Measurements from ENCODE around the gene NAIF1.
"Not testable (repeated sequence)": the region's sequence is repeated elsewhere in the genome, so short reads cannot be mapped to it uniquely, and the experiment has no call there.

The NAIF1 gene

GRCh38 chr9:128113526-128114325 is 46.6 kb upstream of the NAIF1 start:
- no peak overlapping the region for H3K9ac ChIP-seq
- H3K79me2 ChIP-seq = no peaks in the 10 kb centered on the region
- H3K4me2 ChIP-seq (ENCODE audit: low read length) = no peak overlapping the region
- H3K27me3 ChIP-seq (ENCODE audit: control insufficient read depth, insufficient read depth, low read length) = no peaks in the 10 kb centered on the region
- H3K27ac ChIP-seq = no peak overlapping the region
- H2AFZ ChIP-seq = no peak overlapping the region
- no peaks in the 10 kb centered on the region for H3K9me3 ChIP-seq (ENCODE audit: control insufficient read depth, low read length)
- no peak overlapping the region for H3K4me3 ChIP-seq (ENCODE audit: low read depth, low read length)
- no peaks in the 10 kb centered on the region for H3K36me3 ChIP-seq (ENCODE audit: control insufficient read depth, insufficient read depth, low read length)
- no peaks in the 10 kb centered on the region for H3K4me1 ChIP-seq
- no peak for TF ChIP-seq CTCF (IDR thresholded peaks at IDR 0.05)

GRCh38 chr9:128111726-128112125 is 44.6 kb upstream of the NAIF1 start:
- not testable (repeated sequence) for H3K27me3 ChIP-seq (ENCODE audit: control insufficient read depth, insufficient read depth, low read length); H2AFZ ChIP-seq; H3K9ac ChIP-seq; H3K4me2 ChIP-seq (ENCODE audit: low read length); H3K4me3 ChIP-seq (ENCODE audit: low read depth, low read length); H3K4me1 ChIP-seq; H3K9me3 ChIP-seq (ENCODE audit: control insufficient read depth, low read length); H3K27ac ChIP-seq; H3K36me3 ChIP-seq (ENCODE audit: control insufficient read depth, insufficient read depth, low read length); H3K79me2 ChIP-seq

GRCh38 chr9:128109050-128109709 is 42.1 kb upstream of the NAIF1 start:
- Histone ChIP-seq H3K4me2 (ENCODE audit: low read length) (no peak overlapping the region), H3K27ac (no peak overlapping the region), H2AFZ (no peak overlapping the region), H3K9me3 (ENCODE audit: control insufficient read depth, low read length) (no peaks in the 10 kb centered on the region), H3K9ac (no peak overlapping the region), H3K27me3 (ENCODE audit: control insufficient read depth, insufficient read depth, low read length) (no peaks in the 10 kb centered on the region), H3K36me3 (ENCODE audit: control insufficient read depth, insufficient read depth, low read length) (no peaks in the 10 kb centered on the region), H3K4me1 (no peaks in the 10 kb centered on the region), H3K4me3 (ENCODE audit: low read depth, low read length) (no peak overlapping the region), H3K79me2 (no peaks in the 10 kb centered on the region)
- TF ChIP-seq CTCF (IDR thresholded peaks at IDR 0.05) = no peak

- H3K27me3 ChIP-seq (ENCODE audit: control insufficient read depth, insufficient read depth, low read length) = no peaks in the 10 kb centered on the region
- H3K79me2 ChIP-seq = no peaks in the 10 kb centered on the region
- no peak overlapping the region for H2AFZ ChIP-seq
- no peak overlapping the region for H3K4me3 ChIP-seq (ENCODE audit: low read depth, low read length)
- no peak for TF ChIP-seq CTCF (IDR thresholded peaks at IDR 0.05)
- no peak overlapping the region for H3K9ac ChIP-seq
- H3K4me1 ChIP-seq = peaks cover 2% of the 10 kb centered on the region
- H3K36me3 ChIP-seq (ENCODE audit: control insufficient read depth, insufficient read depth, low read length) = no peaks in the 10 kb centered on the region
- H3K9me3 ChIP-seq (ENCODE audit: control insufficient read depth, low read length) = no peaks in the 10 kb centered on the region
- no peak overlapping the region for H3K4me2 ChIP-seq (ENCODE audit: low read length)
- no peak overlapping the region for H3K27ac ChIP-seq
Observed at GRCh38 chr9:128108269-128109049, 41.3 kb upstream of the NAIF1 start.
